ENCODE data around the gene RBM5. TPM values are rescaled to one million over a fixed set of nuclear protein-coding genes. Genes with fewer than 3 reads are reported as not detected.

The RBM5 gene
- total and polyA plus RNA-seq, 2 donors, result 88.7 to 325 TPM

- Histone ChIP-seq H3K4me1 (ENCODE audit: insufficient read depth) (peaks cover 5% of the 10 kb centered on the region), H3K36me3 (ENCODE audit: insufficient read depth) (no peaks in the 10 kb centered on the region), H3K27ac (ENCODE audit: low read depth) (no peak overlapping the region), H3K4me3 (ENCODE audit: low read depth, low read length) (no peak overlapping the region)
- no peak for DNase-seq (ENCODE audit: extremely low spot score)
- 25% methylated on average over 7 of the region's 7 CpGs for WGBS
These were observed 76.5 kb downstream of the RBM5 start for GRCh38 chr3:50164984-50165909.

GRCh38 chr3:50165910-50166538, 77.3 kb downstream of the RBM5 start:
- Histone ChIP-seq H3K4me1 (ENCODE audit: insufficient read depth) (peaks cover 5% of the 10 kb centered on the region), H3K36me3 (ENCODE audit: insufficient read depth) (no peaks in the 10 kb centered on the region)
- no peak for DNase-seq (ENCODE audit: extremely low spot score)

GRCh38 chr3:50166620-50167019, 77.9 kb downstream of the RBM5 start:
- H3K27ac ChIP-seq (ENCODE audit: low read depth), result peak overlapping the region; percentile 23
- DNase-seq (ENCODE audit: extremely low spot score), result no peak
- H3K36me3 ChIP-seq (ENCODE audit: insufficient read depth), result no peaks in the 10 kb centered on the region
- no peak overlapping the region for H3K4me3 ChIP-seq (ENCODE audit: low read depth, low read length)
- 66% methylated on average over 6 of the region's 6 CpGs for WGBS
- H3K4me1 ChIP-seq (ENCODE audit: insufficient read depth), result peaks cover 5% of the 10 kb centered on the region

More at GRCh38 chr3:50165910-50166538, 77.3 kb downstream of the RBM5 start:
- Histone ChIP-seq H3K4me3 (ENCODE audit: low read depth, low read length) (no peak overlapping the region), H3K27ac (ENCODE audit: low read depth) (no peak overlapping the region)
- 28% methylated on average over 15 of the region's 15 CpGs for WGBS

- no peak overlapping the region for H3K4me3 ChIP-seq (ENCODE audit: low read depth, low read length)
- DNase-seq (ENCODE audit: extremely low spot score), result no peak
- WGBS, result 67% methylated on average over 16 of the region's 16 CpGs
- H3K27ac ChIP-seq (ENCODE audit: low read depth), result peak overlapping the region; percentile 63
- peaks cover 5% of the 10 kb centered on the region for H3K4me1 ChIP-seq (ENCODE audit: insufficient read depth)
- no peaks in the 10 kb centered on the region for H3K36me3 ChIP-seq (ENCODE audit: insufficient read depth)
These were observed 78.5 kb downstream of the RBM5 start for GRCh38 chr3:50167069-50167840.

GRCh38 chr3:50167841-50168209, 79.1 kb downstream of the RBM5 start:
- DNase-seq (ENCODE audit: extremely low spot score), result no peak
- peak overlapping the region; percentile 63 for H3K27ac ChIP-seq (ENCODE audit: low read depth)
- WGBS, result 91% methylated on average over 7 of the region's 7 CpGs
- H3K4me3 ChIP-seq (ENCODE audit: low read depth, low read length), result no peak overlapping the region
- H3K36me3 ChIP-seq (ENCODE audit: insufficient read depth), result no peaks in the 10 kb centered on the region
- H3K4me1 ChIP-seq (ENCODE audit: insufficient read depth), result peaks cover 5% of the 10 kb centered on the region

- Histone ChIP-seq H3K36me3 (ENCODE audit: insufficient read depth) (no peaks in the 10 kb centered on the region), H3K27ac (ENCODE audit: low read depth) (peak overlapping the region; percentile 33), H3K4me1 (ENCODE audit: insufficient read depth) (peaks cover 5% of the 10 kb centered on the region), H3K4me3 (ENCODE audit: low read depth, low read length) (no peak overlapping the region)
- WGBS, result 49% methylated on average over 9 of the region's 9 CpGs
- no peak for DNase-seq (ENCODE audit: extremely low spot score)
These were observed 79.7 kb downstream of the RBM5 start for GRCh38 chr3:50168388-50168787.

Other genes with a start within 250 kb of the RBM5 start
- 6.8 TPM for gene TRAIP, start 232.4 kb upstream of the RBM5 start, total RNA-seq
- gene TRAIP, start 232.4 kb upstream of the RBM5 start, polyA plus RNA-seq, result 2.6 TPM
- 0.37 TPM for gene CAMKV, start 219.0 kb upstream of the RBM5 start, total RNA-seq
- gene CAMKV, start 219.0 kb upstream of the RBM5 start, polyA plus RNA-seq, result not detected
- gene MST1R, start 185.0 kb upstream of the RBM5 start, total RNA-seq, result 1.7 TPM
- gene MST1R, start 185.0 kb upstream of the RBM5 start, polyA plus RNA-seq, result 6.8 TPM
- gene MON1A, start 159.1 kb upstream of the RBM5 start, total RNA-seq, result 5.1 TPM
- 13.1 TPM for gene MON1A, start 159.1 kb upstream of the RBM5 start, polyA plus RNA-seq
- 117 TPM for gene RBM6, start 148.8 kb upstream of the RBM5 start, total RNA-seq
- gene RBM6, start 148.8 kb upstream of the RBM5 start, polyA plus RNA-seq, result 66.0 TPM
- gene SEMA3F, start 66.4 kb downstream of the RBM5 start, total RNA-seq, result 10.8 TPM
- gene SEMA3F, start 66.4 kb downstream of the RBM5 start, polyA plus RNA-seq, result 35.1 TPM
- gene GNAT1, start 102.7 kb downstream of the RBM5 start, total RNA-seq, result not detected
- not detected for gene GNAT1, start 102.7 kb downstream of the RBM5 start, polyA plus RNA-seq
- gene SLC38A3, start 116.4 kb downstream of the RBM5 start, total RNA-seq, result 0.63 TPM
- gene SLC38A3, start 116.4 kb downstream of the RBM5 start, polyA plus RNA-seq, result 0.14 TPM
- gene GNAI2, start 147.3 kb downstream of the RBM5 start, total RNA-seq, result 96.3 TPM
- 263 TPM for gene GNAI2, start 147.3 kb downstream of the RBM5 start, polyA plus RNA-seq
- 63.4 TPM for gene SEMA3B, start 180.2 kb downstream of the RBM5 start, total RNA-seq
- 35.5 TPM for gene SEMA3B, start 180.2 kb downstream of the RBM5 start, polyA plus RNA-seq
- 0.79 TPM for gene LSMEM2, start 190.2 kb downstream of the RBM5 start, total RNA-seq
- 0.39 TPM for gene LSMEM2, start 190.2 kb downstream of the RBM5 start, polyA plus RNA-seq
- 19.5 TPM for gene IFRD2, start 203.5 kb downstream of the RBM5 start, total RNA-seq
- 52.9 TPM for gene IFRD2, start 203.5 kb downstream of the RBM5 start, polyA plus RNA-seq
- gene HYAL3, start 210.5 kb downstream of the RBM5 start, total RNA-seq, result 2.9 TPM
- 3.0 TPM for gene HYAL3, start 210.5 kb downstream of the RBM5 start, polyA plus RNA-seq
- 2.3 TPM for gene NAA80, start 210.5 kb downstream of the RBM5 start, total RNA-seq
- gene NAA80, start 210.5 kb downstream of the RBM5 start, polyA plus RNA-seq, result 12.0 TPM
- gene HYAL1, start 214.7 kb downstream of the RBM5 start, total RNA-seq, result 2.5 TPM
- 7.0 TPM for gene HYAL1, start 214.7 kb downstream of the RBM5 start, polyA plus RNA-seq
- 44.0 TPM for gene HYAL2, start 233.8 kb downstream of the RBM5 start, total RNA-seq
- 121 TPM for gene HYAL2, start 233.8 kb downstream of the RBM5 start, polyA plus RNA-seq
- gene TUSC2, start 239.3 kb downstream of the RBM5 start, total RNA-seq, result 4.5 TPM
- 48.5 TPM for gene TUSC2, start 239.3 kb downstream of the RBM5 start, polyA plus RNA-seq

Measured in urinary bladder (tissue), 4 donors.